ENCODE measurements around the gene RPL13A.
A peak's percentile ranks its signal among the peaks of the same experiment; 100 is the strongest.

Gene RPL13A

GRCh38 chr19:49487277-49488045 is at the start of gene RPL13A:
TSS of gene RPL13A (plus strand) at chr19:49487608. CDS start at chr19:49487630, 22 bp downstream.
- peak in 9 of 11 experiments; percentile 53 to 97 (median 83); a peak in 16 of 22 replicates for TF ChIP-seq Cebpa-rat (IDR thresholded peaks at IDR 0.05)

GRCh38 chr19:49438261-49438660 is 49.1 kb upstream of the RPL13A start:
- H3K9me3 ChIP-seq (replicated peaks in 1 of 11), result peaks cover 0 to 15% (median 4%) of the 10 kb centered on the region in 11 experiments; a peak in 7 of 22 replicates
- H3K4me1 ChIP-seq, result peaks cover 6 to 18% (median 15%) of the 10 kb centered on the region in 10 experiments; a peak in 17 of 20 replicates
- no peak overlapping the region for H3K4me3 ChIP-seq
- H3K36me3 ChIP-seq, result no peaks in the 10 kb centered on the region
- peaks cover 92 to 97% (median 94%) of the 10 kb centered on the region in 11 experiments for H3K27me3 ChIP-seq
- H3K9ac ChIP-seq, result no peak overlapping the region
- H3K4me2 ChIP-seq, result no peak overlapping the region
- H3K27ac ChIP-seq, result no peak overlapping the region
- H4K20me1 ChIP-seq, result peaks cover 0 to 26% (median 4%) of the 10 kb centered on the region in 11 experiments; a peak in 8 of 22 replicates
- no peak for TF ChIP-seq Cebpa-rat (IDR thresholded peaks at IDR 0.05)

More at GRCh38 chr19:49487277-49488045, at the start of gene RPL13A:
- H3K4me3 ChIP-seq, result peak within 1 kb of the TSS; percentile 89 to 99 (median 96)
- peak within 1 kb of the TSS; percentile 79 to 97 (median 93) for H3K4me2 ChIP-seq
- no peaks in the 10 kb centered on the region for H3K27me3 ChIP-seq
- peak within 1 kb of the TSS; percentile 90 to 98 (median 95) for H3K27ac ChIP-seq
- peaks cover 43 to 49% (median 47%) of the 10 kb centered on the region in 11 experiments for H4K20me1 ChIP-seq
- peaks cover 0 to 7% (median 0%) of the 10 kb centered on the region in 11 experiments; a peak in 2 of 22 replicates for H3K9me3 ChIP-seq (replicated peaks in 1 of 11)
- H3K4me1 ChIP-seq, result peaks cover 20 to 43% (median 24%) of the 10 kb centered on the region in 10 experiments
- peak within 1 kb of the TSS; percentile 93 to 99 (median 97) for H3K9ac ChIP-seq
- peaks cover 40 to 47% (median 46%) of the 10 kb centered on the region in 11 experiments for H3K36me3 ChIP-seq

GRCh38 chr19:49439836-49440235 is 47.6 kb upstream of the RPL13A start:
- TF ChIP-seq Cebpa-rat (IDR thresholded peaks at IDR 0.05), result no peak

GRCh38 chr19:49440439-49441209 is 46.8 kb upstream of the RPL13A start:
- no peak for TF ChIP-seq Cebpa-rat (IDR thresholded peaks at IDR 0.05)
- H4K20me1 ChIP-seq, result peaks cover 0 to 26% (median 4%) of the 10 kb centered on the region in 11 experiments; a peak in 6 of 22 replicates
- peaks cover 69 to 74% (median 70%) of the 10 kb centered on the region in 11 experiments for H3K27me3 ChIP-seq
- peaks cover 25 to 38% (median 30%) of the 10 kb centered on the region in 10 experiments for H3K4me1 ChIP-seq
- peaks cover 0 to 9% (median 0%) of the 10 kb centered on the region in 11 experiments; a peak in 3 of 22 replicates for H3K9me3 ChIP-seq (replicated peaks in 1 of 11)
- H3K9ac ChIP-seq, result 0 out of 22 replicates have a peak overlapping the region, but pooled peaks of 1 of the 11 experiments have one; percentile 3
- H3K36me3 ChIP-seq, result no peaks in the 10 kb centered on the region
- H3K4me3 ChIP-seq, result peak overlapping the region; percentile 38 to 77 (median 52); a peak in 17 of 20 replicates
- H3K4me2 ChIP-seq, result peak overlapping the region; percentile 66 to 98 (median 79)
- H3K27ac ChIP-seq, result no peak overlapping the region

More at GRCh38 chr19:49439836-49440235, 47.6 kb upstream of the RPL13A start:
- H3K36me3 ChIP-seq, result no peaks in the 10 kb centered on the region
- H3K4me3 ChIP-seq, result no peak overlapping the region
- no peak overlapping the region for H3K27ac ChIP-seq
- H3K4me1 ChIP-seq, result peaks cover 17 to 30% (median 23%) of the 10 kb centered on the region in 10 experiments
- peaks cover 77 to 81% (median 78%) of the 10 kb centered on the region in 11 experiments for H3K27me3 ChIP-seq
- H3K4me2 ChIP-seq, result no peak overlapping the region
- peaks cover 0 to 26% (median 4%) of the 10 kb centered on the region in 11 experiments; a peak in 7 of 22 replicates for H4K20me1 ChIP-seq
- H3K9ac ChIP-seq, result no peak overlapping the region
- H3K9me3 ChIP-seq (replicated peaks in 1 of 11), result peaks cover 0 to 14% (median 0%) of the 10 kb centered on the region in 11 experiments; a peak in 4 of 22 replicates

GRCh38 chr19:49441210-49441959 is 46.0 kb upstream of the RPL13A start, which contains the start of gene SLC17A7:
TSS of gene SLC17A7 (minus strand) at chr19:49441527. CDS start at chr19:49441379, 148 bp downstream.
- H3K4me1 ChIP-seq, result peaks cover 32 to 45% (median 36%) of the 10 kb centered on the region in 10 experiments
- TF ChIP-seq Cebpa-rat (IDR thresholded peaks at IDR 0.05), result no peak
- peaks cover 0 to 6% (median 2%) of the 10 kb centered on the region in 11 experiments; a peak in 10 of 22 replicates for H3K36me3 ChIP-seq
- H3K27ac ChIP-seq, result no peak within 1 kb of the TSS
- H3K27me3 ChIP-seq, result peaks cover 61 to 66% (median 62%) of the 10 kb centered on the region in 11 experiments
- H3K4me3 ChIP-seq, result peak within 1 kb of the TSS; percentile 49 to 77 (median 65); a peak in 19 of 20 replicates
- peaks cover 0 to 3% (median 0%) of the 10 kb centered on the region in 11 experiments; a peak in 2 of 22 replicates for H3K9me3 ChIP-seq (replicated peaks in 1 of 11)
- peaks cover 0 to 20% (median 6%) of the 10 kb centered on the region in 11 experiments; a peak in 8 of 22 replicates for H4K20me1 ChIP-seq
- peak within 1 kb of the TSS in 1 of 11 experiments; percentile 3; a peak in 1 of 22 replicates for H3K9ac ChIP-seq
- peak within 1 kb of the TSS; percentile 66 to 98 (median 79) for H3K4me2 ChIP-seq

- Histone ChIP-seq H3K36me3 (peaks cover 3 to 11% (median 8%) of the 10 kb centered on the region in 11 experiments; a peak in 16 of 22 replicates), H3K9ac (no peak overlapping the region), H3K4me3 (peak overlapping the region; percentile 36 to 77 (median 65); a peak in 15 of 20 replicates), H4K20me1 (peaks cover 0 to 25% (median 8%) of the 10 kb centered on the region in 11 experiments; a peak in 9 of 22 replicates), H3K27ac (no peak overlapping the region), H3K27me3 (peaks cover 56 to 60% (median 57%) of the 10 kb centered on the region in 11 experiments), H3K4me2 (peak overlapping the region; percentile 66 to 98 (median 79)), H3K4me1 (peaks cover 38 to 51% (median 41%) of the 10 kb centered on the region in 10 experiments), H3K9me3 (replicated peaks in 1 of 11) (no peaks in the 10 kb centered on the region)
- TF ChIP-seq Cebpa-rat (IDR thresholded peaks at IDR 0.05), result no peak
Measured at GRCh38 chr19:49441960-49442350, 45.5 kb upstream of the RPL13A start.

GRCh38 chr19:49442354-49442753 is 45.1 kb upstream of the RPL13A start:
- Histone ChIP-seq H3K27ac (no peak overlapping the region), H3K27me3 (peaks cover 52 to 56% (median 53%) of the 10 kb centered on the region in 11 experiments), H3K9me3 (replicated peaks in 1 of 11) (no peaks in the 10 kb centered on the region), H4K20me1 (peaks cover 0 to 28% (median 12%) of the 10 kb centered on the region in 11 experiments; a peak in 9 of 22 replicates), H3K4me2 (peak overlapping the region; percentile 66 to 98 (median 79)), H3K4me1 (peaks cover 42 to 55% (median 45%) of the 10 kb centered on the region in 10 experiments), H3K4me3 (peak overlapping the region; percentile 36 to 77 (median 65); a peak in 17 of 20 replicates), H3K36me3 (peaks cover 6 to 15% (median 11%) of the 10 kb centered on the region in 11 experiments; a peak in 18 of 22 replicates), H3K9ac (no peak overlapping the region; a peak in 1 of 22 replicates)
- TF ChIP-seq Cebpa-rat (IDR thresholded peaks at IDR 0.05), result no peak
